HG03354 (cell line): Measurements from ENCODE around the gene AFF3.

Experiments
- ATAC-seq: cut with Tn5 transposase; IDR thresholded peaks from one replicate; pipeline ENCODE4 v1.9.1; 2021; ENCODE audit warnings: mild to moderate bottlenecking; ENCODE audit not compliant: unreplicated experiment, poor library complexity, severe bottlenecking

Gene AFF3

DNA sequence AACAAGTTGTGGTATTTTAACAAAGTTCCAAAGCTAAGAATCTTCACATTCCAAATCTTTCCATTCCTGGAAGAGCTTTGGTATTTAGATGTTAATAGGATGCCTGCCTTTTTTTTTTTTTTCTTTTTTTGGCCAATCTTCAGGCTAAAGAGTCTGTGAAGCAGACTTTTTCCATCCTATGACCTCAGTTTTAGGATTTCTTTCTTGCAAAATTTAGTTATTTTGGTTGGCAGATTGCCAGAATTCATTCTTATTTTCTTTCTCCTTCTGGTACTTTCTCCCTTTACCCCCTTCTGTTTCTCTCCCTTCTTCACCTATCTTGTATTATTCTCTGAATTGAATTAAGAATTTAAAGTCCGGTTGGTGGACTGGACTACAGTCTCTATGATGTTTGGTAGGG lies 434.8 kb downstream of the AFF3 start:
- no peak for ATAC-seq

DNA sequence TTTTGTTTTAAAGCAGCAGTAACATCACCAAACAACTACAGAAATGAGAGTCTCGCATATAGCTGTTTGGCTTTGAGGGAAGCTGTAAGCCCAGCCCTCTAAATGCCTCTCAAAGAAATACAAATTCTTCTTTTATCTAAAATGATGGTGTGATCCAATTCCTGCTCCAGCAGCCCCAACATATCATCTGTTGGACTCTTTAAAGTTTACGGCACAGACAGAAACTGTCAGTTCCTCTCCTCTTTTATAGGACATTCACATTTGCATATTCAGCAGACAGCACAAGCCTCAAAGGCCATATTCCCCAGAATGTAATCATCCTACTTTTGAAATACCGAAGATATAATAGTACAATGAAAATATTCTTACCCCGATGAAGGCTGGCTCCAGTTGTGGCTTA lies 435.7 kb downstream of the AFF3 start:
- no peak for ATAC-seq

DNA sequence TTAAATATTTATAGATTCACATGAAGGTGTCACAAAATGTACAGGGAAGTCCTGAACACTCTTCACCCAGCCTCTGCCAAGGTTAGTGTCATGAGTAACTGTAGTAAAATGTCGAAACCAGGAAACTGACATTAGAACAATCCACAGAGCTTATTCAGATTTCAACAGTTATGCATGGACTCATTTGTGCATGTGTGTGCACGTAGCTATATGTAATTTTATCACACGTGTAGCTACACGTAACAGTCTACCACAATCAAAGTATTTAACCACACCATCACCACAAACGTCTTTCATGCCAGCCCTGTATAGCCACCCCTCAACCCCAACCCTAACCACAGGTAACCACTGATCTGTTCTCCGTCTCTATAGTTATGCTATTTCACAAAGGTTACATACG lies 440.9 kb downstream of the AFF3 start:
- ATAC-seq, result no peak

DNA sequence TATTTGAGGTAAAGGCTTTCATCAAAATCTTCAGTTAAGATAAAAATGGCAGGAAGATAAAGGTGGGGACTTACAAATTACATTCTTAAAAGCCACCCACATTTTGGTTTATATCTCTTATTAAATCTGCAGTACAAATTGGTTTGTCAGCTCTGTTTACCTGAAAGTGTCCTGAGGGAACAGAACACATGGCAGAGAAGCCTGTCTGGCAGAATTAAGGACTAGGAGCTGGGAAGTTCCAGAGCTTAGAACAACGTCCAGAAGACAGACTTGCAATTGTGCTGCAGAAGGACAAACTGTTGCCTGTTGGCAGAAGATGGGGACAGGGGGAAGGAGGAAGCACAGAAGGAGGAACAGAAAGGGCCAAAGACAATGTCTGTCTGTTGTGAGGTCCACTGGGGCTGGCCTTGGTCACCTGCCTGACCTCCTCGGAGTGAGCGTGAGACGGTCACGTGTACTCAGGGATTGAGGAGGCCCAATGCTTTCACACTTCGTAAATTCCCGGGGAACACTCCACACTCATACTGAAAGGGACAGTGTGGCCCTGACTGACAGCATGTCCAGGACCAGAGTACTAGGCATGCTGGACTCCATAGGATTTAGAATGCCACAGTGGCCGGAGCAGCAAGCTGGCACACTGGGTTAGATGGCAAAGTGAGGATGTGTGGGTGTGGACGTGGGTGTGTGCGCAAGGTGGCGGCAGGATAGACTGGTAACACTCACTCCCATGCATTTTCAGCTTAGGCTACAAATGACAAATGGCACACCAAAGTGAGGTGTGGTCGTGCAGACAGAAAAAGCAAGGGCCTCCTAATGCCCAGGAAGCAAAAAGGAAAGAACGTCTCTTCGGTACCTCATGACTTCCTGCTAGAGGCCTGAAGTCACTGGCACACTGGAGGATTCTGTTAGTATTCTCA lies 441.6 kb downstream of the AFF3 start:
- ATAC-seq, result no peak

DNA sequence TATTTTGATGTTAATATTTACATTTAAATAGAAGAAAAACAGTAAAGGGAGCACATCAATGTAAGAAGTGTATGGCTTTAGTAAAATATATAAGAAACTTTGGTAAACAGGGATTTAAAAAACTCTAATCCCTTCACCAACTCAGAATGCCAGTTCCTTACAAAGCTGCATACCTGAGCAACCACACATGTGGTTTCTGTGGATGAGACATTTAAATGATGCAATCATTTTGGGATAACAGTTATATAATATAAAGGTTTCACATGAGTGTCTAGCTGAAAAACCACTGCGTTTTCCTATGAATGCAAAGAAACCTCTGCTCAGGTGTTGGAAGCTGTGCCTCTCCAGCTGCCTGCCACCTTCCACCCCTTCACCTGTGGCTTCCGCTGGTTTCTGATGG lies 443.5 kb downstream of the AFF3 start:
- no peak for ATAC-seq

DNA sequence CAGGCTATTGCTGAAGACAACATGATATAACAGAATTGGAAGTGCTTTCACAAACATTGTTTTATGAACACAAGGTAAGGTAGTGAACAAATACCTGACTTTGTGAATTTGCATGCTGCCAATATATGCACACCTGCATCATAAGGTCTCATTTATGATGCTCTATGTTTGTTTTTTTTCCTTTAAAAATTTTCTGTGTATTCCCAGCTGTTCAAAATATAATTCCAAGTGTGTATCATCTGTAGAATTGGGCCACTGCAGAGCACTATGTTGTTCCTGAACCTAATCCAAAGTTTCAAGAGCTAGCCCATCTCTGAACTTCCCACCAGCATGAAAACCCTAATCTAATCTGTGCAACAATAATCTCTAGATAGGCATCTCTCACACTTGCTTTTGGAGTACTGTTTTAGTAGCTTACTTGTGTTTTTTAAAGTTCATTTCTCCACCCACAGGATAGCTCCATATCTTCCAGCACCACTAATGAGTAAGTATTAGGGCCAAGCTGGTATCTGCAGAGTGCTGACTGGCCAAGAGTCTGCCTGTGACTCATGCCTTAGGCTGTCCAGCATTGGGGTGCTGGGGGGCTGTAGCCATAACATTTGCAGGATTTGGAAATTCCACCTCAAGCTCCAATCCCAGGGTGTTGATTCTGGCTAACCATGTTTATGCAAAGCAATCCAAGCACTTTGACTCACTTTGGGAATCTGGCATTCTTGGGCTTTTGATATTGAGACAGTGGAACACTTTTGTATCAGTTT lies 444.4 kb downstream of the AFF3 start:
- ATAC-seq, result no peak

DNA sequence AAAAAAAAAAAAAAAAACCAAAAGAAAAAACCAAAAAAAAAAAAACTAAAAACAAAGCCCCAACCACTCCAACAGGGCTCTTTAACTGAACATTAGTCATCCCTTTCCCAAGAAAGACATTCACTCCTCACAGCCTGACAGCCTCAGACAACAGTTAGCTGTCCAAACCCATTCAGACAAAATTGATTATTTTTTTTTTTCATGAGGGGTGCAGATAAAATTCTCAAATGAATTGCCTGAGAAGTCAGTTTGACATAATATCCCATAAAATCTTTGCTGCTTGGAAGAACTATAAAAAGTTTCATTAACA lies 446.5 kb downstream of the AFF3 start:
- no peak for ATAC-seq

DNA sequence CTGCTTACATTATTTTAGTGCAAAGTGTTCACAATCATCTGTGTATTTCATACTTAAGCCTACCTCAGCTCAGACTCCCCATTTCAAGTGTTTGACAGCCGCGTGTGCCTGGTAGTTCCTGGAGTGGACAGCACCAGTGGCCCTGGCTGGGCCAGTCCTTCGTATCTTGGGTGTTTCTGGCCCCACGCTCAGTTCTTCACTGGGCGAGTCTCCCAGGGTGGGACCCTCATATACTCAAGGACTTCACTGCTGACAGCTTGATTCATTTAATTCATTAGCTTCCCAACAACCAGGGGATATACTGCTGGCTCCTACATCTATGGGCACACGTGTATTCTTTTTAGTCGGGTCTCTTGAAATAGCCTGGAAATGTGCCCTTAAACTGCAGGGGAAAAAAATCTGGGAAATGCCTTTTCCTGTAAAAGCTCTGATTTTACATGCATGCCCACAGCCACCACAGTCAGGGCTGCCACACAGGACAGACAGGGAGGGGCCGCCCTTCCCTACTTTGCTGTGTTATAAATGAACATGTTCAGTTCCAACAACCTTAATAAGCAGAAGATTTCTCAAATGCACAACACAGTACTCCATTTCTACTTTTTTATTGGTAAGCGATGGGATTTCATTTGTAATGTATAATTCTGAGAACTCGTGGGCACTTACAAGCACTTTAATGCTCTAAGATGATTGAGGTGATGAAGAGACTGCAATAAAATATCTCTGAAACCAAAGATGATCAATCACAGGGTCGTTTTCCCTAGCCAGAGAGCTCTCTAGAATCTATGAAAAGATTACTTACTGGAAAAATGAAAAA lies 447.1 kb downstream of the AFF3 start:
- no peak for ATAC-seq

DNA sequence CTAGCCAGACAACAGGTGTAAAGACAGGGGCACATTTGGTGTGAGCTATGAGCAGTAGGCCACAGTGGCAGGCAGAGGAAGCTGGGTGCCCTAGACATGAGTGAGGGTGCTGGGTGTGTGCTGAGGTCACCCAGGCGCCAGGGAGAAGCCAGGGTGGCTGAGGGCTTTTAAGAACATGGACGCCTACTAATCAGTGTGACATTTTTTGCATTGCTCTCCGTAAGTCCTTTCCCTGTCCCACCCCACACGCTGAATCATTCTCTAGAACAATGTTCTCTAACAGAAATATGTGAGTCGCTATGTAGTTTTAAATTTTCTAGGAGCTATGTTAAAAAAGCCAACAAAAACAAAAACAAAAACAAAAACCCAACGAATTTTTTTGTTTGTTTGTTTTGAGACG lies 448.1 kb downstream of the AFF3 start:
- no peak for ATAC-seq

DNA sequence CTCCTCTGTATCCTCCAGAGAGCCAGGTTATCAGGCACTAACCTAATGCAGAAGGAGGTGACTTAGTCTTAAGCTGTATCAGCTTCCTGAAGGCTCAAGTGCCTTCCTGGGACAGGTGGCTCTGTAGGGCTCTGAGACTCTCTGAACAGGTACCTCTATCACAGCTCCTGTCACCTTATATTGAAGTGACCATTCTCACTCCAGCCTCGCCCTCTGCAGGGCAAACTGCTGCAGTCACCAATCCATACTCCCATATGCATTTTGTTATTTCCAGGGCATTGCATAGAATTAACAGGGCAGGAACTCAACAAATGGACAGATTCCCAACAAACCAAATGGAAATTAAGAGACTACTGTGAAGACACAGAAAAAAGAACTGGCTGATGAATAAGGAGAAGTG lies 449.6 kb downstream of the AFF3 start:
- ATAC-seq, result no peak

DNA sequence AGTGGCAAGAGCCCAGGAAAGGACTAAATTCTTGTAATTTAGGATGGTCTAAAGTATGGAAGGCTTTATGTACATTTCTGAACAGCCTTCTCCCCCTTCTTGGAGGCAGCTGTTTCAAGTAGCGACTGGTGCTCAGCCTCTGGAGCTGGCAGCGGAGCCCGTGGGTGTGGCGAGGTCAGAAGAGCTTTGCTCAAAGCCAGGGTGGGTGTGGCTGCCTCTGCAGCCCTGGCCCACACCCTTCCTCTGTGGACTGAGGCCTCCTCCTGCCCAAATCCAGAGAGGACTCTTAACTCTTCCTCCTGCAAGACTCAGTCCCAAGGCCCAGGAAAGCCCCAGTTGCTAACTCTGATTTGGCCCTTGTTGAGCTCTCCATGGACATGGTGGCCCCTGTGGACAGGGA lies 450.5 kb downstream of the AFF3 start:
- no peak for ATAC-seq

DNA sequence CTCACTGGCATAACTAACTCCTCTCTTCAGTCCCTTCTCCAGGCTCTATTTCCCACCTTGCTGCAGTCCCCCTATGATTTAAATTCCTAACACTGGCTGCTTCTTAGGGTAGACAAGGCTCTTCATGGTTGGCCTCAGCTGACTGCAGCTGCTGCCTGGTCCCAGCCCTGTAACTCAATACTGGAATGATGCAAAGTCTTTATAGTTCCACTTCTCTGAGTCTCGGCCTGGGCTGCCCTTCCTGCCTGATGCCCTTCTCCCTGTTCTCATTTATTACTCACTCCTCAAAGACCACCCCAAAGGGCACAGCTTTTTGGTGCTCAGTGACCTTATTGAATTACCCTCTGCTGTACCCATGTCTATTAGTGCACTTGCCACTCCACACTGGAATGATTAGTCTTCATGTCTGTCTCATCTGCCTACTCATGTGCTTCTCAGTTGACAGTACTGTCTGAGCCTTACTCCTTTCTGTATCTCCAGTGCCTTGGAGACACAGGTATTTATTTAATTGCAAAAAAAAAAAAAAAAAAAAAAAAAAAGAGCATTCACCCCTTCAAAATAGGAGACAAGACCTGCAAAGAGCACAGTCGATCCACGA lies 453.1 kb downstream of the AFF3 start:
- ATAC-seq, result no peak

DNA sequence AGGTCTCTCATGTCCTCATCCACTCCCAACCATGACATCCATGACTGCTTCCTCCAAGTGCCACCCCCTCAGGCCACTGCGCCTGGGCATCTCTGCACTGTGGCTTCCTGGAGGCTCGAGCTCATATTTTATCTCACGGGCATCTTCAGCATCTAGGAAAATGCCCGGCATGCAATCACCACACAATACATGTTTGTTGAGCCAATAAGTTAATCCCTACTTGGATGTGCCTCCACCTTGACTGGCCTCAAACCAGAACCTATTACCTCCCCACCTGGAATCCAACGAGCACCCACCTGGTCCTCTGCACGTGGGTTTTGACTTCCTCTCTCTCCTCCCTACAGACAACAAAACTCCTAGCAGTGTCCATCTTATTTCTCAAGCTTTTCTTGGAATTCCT lies 453.7 kb downstream of the AFF3 start:
- ATAC-seq, result no peak

DNA sequence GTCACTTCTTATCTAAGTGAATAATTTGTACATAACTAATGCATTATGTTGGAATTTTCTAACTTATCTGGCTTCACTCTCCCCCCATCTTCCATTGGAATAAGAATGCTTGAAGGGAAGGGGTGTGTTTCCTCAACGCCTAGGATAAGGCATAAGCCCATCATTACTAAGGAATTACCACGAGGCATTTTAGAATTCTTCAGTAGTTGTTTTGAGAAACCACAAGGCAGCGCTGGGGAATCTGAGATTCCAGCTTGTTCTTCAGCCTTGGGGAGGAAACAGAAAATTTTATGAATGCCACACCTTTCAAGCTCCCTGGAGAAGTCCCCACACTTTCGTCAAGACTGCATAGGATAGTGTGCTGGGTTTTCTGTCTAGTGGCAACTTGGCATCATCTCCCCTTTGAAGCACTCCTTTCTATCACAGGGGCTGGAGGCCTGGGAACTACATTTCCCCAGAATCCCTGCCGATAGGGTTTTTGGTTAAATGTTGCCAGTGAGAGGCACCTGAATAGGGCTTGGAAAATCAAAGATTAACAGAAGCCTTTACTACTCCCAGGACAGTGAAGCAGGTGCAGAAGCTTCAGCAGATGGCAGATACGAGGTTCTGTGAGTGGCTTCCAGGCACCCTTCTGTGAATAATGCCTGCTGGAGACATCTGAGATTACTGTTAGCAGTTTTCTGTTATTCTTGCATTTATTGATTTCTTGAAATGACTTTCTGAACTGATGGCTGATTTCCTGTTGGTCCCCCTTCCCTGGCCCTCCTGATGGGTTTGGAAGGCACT lies 459.9 kb downstream of the AFF3 start:
- no peak for ATAC-seq

DNA sequence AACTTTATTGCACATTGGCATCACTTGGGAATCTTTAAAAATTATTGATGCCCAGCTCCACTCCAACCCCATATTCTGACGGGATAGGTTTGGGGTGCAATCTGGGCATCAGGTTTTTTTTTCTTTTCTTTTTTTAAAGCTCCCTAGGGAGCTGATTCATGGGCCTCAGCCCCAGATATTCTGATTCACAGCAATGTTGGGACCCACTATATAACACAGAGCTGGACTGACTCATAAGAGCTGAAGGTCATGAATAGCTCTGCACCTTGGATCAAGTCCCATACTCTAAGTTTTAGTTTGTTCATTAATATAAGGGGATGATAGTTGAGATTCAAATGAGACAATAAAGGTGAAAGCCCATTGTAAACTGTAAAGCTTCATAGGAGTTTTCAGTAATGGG lies 461.4 kb downstream of the AFF3 start:
- ATAC-seq, result no peak

DNA sequence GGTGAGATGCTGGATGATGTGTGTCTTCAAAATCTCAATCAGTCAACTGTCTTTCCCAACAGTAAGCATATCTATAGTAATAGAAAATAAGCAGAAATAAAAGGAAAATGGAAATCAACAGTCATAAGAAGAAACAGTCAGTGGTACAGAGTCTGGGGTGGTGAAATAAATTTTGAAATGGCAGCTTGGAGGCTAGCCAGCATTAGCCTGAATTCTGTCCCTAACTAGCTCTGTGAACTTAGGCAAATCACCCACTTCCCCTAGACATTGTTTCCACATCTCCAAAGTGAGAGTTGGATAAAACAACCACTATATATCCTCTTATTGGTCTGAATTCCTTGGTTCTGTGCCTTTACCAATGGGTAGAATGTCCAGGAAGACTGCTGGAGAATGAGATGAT lies 462.9 kb downstream of the AFF3 start:
- no peak for ATAC-seq

DNA sequence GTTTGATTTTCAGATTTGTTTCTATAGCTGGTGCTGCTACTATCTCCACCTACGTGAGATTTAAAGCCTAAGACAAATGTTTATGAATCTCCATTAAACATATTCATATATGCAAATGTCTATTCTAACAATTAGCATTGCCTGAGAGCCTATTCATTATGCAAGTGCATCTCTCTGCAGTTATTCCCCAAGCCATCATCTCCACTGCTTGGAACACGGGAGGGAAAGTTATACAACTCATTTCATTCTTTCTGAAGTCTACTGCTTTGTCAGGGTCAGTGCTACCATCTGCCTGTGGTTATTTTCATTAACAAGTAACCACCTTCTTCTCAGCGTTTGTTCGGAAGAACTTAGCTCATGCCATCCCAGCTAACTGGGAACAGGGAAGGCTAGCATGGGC lies 463.8 kb downstream of the AFF3 start:
- no peak for ATAC-seq

DNA sequence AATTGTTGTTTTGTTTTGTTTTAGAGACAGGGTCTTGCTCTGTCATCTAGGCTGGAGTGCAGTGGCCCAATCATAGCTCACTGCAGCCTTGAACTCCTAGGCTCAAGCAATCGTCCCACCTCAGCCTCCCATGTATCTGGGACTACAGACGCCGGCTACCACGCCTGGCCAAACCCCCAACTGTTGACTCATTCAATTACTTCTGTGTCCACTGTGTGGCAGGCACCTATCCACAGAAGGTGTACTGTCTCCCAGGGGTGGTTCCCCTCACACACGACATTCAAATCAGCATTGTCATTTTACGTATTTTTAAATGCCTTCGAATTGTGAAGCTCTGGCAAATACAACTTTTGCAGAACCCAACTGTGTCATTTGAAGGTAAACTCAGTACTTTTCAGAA lies 464.6 kb downstream of the AFF3 start:
- ATAC-seq, result no peak

DNA sequence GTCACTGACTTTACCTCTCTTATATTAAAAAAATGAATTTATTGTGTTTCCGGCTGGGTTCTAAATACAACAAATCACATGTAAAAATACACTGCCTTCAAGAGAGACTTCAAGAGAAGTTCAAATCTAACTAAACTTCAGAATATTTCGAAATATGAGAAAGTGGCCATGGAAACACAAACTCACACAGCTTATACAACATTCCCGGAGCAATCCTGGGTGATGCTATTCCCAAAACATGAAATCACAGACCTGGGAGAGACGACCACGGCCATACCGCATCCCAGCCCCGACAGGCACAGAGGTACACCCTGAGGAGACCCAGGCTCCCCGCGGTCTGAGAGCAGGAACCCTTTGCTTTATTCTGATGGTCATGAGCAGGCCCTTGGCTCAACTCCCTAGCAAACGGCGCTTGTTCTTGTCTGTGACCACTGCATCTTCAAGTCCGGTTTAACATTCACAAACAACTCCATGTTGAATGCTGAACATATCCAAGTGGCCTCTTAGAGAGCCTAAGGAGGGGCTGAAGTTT lies 467.2 kb downstream of the AFF3 start:
- no peak for ATAC-seq
